Activated B cell treated with CpG ODN at 0.5 μM for 24 hours (primary cell): Measurements from ENCODE around the gene MRPS23. TPM values are rescaled to one million over a fixed set of nuclear protein-coding genes. Genes with fewer than 3 reads are reported as not detected.

Experiments used
- ATAC-seq: fragments of 200-7000 bp; cut with Tn5 transposase; one replicate; pipeline ENCODE4 v1.10.0; 2021; ENCODE audit warnings: low read depth, mild to moderate bottlenecking, moderate library complexity
- CTCF ChIA-PET: fragments of 350-600 bp; sonication (Branson Sonifier 250); formaldehyde crosslinking; loops from one replicate; lab custom pipeline; 2021; ENCODE audit warnings: antibody characterized with exemption; lab: Charles Lee
- POLR2A ChIA-PET: fragments of 350-600 bp; sonication (Branson Sonifier 250); formaldehyde crosslinking; loops from one replicate; lab custom pipeline; 2021; ENCODE audit warnings: antibody characterized with exemption; lab: Charles Lee
- DNase-seq: peaks from one replicate; pipeline ENCODE4 v3.0.0; 2022
- H3K27ac Mint-ChIP-seq: one replicate; pipeline ENCODE4 v1.8.0; 2020; ENCODE audit warnings: mixed read lengths
- H3K27me3 Mint-ChIP-seq: one replicate; pipeline ENCODE4 v1.8.0; 2021; ENCODE audit warnings: mixed read lengths
- H3K36me3 Mint-ChIP-seq: one replicate; pipeline ENCODE4 v1.8.0; 2021; ENCODE audit warnings: low read depth, mixed read lengths
- H3K4me1 Mint-ChIP-seq: one replicate; pipeline ENCODE4 v1.8.0; 2021; ENCODE audit warnings: mixed read lengths
- H3K4me3 Mint-ChIP-seq: one replicate; pipeline ENCODE4 v1.8.0; 2020; ENCODE audit warnings: mild to moderate bottlenecking, mixed read lengths
- H3K9me3 Mint-ChIP-seq: one replicate; pipeline ENCODE4 v1.8.0; 2020; ENCODE audit warnings: mixed read lengths
- intact Hi-C: fragments of 100-400 bp; cut with micrococcal nuclease; formaldehyde crosslinking; loops from one replicate; pipeline ENCODE4 v1.15.1; 2024
- total RNA-seq: library from RNA; stranded (reverse); gene quantifications from 2 replicates; pipeline ENCODE4 v1.2.3, GENCODE V29; 2022
- TF ChIP-seq, protein P1 (sequence below): fragments of 200-600 bp; IDR thresholded peaks from one replicate; pipeline ENCODE4 v1.8.0; 2022; ENCODE audit warnings: antibody characterized with exemption, mild to moderate bottlenecking

The MRPS23 gene
- total RNA-seq, 1 donor from 2014 or later: 37.9 TPM

DNA sequence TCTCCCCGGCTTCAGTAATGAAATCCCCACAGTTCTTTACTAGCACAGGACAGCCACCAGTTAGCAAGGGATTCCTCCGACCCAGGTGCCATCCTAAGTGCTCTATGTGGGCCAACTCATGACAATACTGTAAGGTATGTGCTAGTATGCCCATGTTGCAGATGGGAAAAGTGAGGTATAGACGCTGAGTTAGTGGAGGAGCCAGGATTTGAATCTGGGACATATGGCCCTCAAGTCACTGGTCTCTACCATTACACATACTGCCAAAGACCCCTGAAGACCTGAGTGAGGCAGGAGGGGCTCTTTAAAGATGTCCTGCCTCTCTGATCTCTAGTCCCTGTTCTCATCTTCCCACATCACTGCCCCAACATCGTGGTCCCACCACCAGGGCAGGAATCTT is 36.2 kb upstream of the MRPS23 start:
- CTCF ChIA-PET: no interaction called here
- ATAC-seq (no peak), DNase-seq (no peak)
- peaks cover 17% of the 10 kb centered on the region for H3K27me3 Mint-ChIP-seq
- TF ChIP-seq, protein P1, sequence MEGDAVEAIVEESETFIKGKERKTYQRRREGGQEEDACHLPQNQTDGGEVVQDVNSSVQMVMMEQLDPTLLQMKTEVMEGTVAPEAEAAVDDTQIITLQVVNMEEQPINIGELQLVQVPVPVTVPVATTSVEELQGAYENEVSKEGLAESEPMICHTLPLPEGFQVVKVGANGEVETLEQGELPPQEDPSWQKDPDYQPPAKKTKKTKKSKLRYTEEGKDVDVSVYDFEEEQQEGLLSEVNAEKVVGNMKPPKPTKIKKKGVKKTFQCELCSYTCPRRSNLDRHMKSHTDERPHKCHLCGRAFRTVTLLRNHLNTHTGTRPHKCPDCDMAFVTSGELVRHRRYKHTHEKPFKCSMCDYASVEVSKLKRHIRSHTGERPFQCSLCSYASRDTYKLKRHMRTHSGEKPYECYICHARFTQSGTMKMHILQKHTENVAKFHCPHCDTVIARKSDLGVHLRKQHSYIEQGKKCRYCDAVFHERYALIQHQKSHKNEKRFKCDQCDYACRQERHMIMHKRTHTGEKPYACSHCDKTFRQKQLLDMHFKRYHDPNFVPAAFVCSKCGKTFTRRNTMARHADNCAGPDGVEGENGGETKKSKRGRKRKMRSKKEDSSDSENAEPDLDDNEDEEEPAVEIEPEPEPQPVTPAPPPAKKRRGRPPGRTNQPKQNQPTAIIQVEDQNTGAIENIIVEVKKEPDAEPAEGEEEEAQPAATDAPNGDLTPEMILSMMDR: no peak
- intact Hi-C loops: no loop called here
- no peak overlapping the region for H3K27ac Mint-ChIP-seq
- H3K36me3 Mint-ChIP-seq: no peaks in the 10 kb centered on the region
- no peaks in the 10 kb centered on the region for H3K9me3 Mint-ChIP-seq
- POLR2A ChIA-PET: no interaction called here
- H3K4me1 Mint-ChIP-seq: no peaks in the 10 kb centered on the region
- no peak overlapping the region for H3K4me3 Mint-ChIP-seq

DNA sequence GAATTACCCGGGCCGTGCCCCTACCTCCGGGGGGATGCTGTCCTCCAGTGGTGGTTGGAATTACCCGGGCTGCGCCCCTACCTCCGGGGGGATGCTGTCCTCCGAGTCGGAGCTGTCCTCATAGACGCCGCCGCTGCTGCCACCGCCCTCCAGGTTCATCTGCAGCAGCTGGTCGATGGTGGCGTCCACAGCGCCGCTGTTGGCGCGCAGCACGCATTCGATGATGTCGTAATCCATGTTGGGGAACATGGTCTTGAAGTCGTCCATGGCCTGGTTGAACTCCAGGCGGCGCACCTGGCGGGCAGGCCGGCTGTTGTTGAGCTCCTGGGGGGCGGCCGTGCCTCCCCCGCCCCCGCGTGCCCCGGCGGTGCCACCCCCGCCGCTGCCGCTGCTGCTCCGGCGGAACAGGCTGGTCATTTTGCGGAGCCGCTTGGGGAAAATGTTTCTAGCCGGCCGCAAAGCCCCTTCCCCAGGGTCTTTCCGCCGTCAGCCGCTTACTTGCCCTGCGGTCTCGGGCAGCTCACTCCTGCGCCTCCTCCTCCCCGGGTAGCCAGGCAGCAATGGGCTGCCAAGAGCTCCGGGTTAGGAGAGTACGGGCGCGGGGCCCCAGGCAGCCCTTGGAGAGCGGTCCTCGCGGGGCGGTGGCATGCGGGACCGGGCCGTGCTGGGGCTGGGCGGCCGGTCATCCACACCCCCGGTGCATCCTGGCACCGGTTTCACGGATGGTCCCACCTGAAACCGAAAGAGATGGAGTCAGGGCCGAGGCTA is 35.5 kb upstream of the MRPS23 start:
- Mint-ChIP-seq H3K36me3 (no peaks in the 10 kb centered on the region), H3K4me3 (no peak overlapping the region), H3K27me3 (peaks cover 17% of the 10 kb centered on the region), H3K9me3 (no peaks in the 10 kb centered on the region), H3K4me1 (no peaks in the 10 kb centered on the region), H3K27ac (no peak overlapping the region)
- DNase-seq: no peak
- no peak for ATAC-seq
- intact Hi-C loops: no loop called here
- ChIA-PET POLR2A (no interaction called here), CTCF (no interaction called here)
- TF ChIP-seq, protein P1: no peak

DNA sequence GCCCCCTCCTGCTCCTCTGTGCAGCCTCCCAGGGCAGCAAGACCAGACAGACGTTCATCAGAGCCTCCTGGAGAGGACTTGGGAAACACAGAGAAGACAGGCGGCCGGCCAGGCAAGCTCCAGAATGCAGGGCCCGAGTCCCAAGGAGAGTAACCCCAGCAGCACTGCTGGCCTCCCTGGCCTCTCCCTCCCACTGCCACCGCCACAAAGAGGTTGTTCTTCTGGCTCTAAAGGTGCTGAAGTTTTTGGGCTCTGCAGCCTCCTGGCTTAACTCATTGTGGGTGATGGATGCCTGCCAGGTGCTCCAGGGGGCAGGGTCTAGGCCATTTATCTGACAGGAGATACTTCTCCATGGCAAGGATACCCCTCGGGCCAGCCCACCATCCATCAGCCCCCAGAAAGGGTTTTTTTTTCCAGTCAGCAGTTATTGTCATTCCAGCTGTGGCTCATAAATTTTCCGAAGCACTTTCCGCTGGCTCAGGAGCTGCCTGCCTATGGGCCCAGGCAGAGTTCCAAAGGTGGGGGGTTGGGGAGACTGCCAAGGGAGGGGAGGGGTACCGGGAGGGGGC is 32.0 kb upstream of the MRPS23 start:
- H3K9me3 Mint-ChIP-seq: no peaks in the 10 kb centered on the region
- POLR2A ChIA-PET: no interaction called here
- CTCF ChIA-PET: no interaction called here
- intact Hi-C loops: no loop called here
- no peak overlapping the region for H3K27ac Mint-ChIP-seq
- H3K27me3 Mint-ChIP-seq: peaks cover 38% of the 10 kb centered on the region
- TF ChIP-seq, protein P1: no peak
- DNase-seq: no peak
- ATAC-seq: no peak
- no peaks in the 10 kb centered on the region for H3K36me3 Mint-ChIP-seq
- no peaks in the 10 kb centered on the region for H3K4me1 Mint-ChIP-seq
- no peak overlapping the region for H3K4me3 Mint-ChIP-seq

DNA sequence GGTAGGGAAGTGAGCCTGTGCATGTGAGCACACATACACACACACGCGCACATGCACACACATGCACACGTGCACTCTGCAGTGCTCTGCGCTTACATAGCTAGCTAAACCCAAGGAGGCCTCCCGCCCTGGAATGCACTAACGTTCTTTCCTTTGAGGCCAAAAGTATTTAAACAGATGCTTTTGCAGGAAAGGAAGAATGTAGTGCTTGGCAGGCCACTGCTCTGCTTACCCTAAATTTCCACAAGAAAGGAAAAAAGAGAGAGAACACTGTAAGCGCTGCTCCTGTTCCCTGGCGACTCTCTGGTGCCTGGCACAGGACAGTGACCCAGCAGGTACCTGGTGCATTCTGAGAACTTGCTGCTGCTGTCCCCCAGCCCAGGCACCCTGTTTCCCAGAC is 31.3 kb upstream of the MRPS23 start:
- Mint-ChIP-seq H3K27me3 (peaks cover 44% of the 10 kb centered on the region), H3K36me3 (no peaks in the 10 kb centered on the region), H3K9me3 (no peaks in the 10 kb centered on the region), H3K27ac (no peak overlapping the region), H3K4me3 (no peak overlapping the region), H3K4me1 (no peaks in the 10 kb centered on the region)
- no peak for ATAC-seq
- TF ChIP-seq, protein P1: no peak
- DNase-seq: no peak
- CTCF ChIA-PET: no interaction called here
- intact Hi-C loops: no loop called here
- POLR2A ChIA-PET: no interaction called here

DNA sequence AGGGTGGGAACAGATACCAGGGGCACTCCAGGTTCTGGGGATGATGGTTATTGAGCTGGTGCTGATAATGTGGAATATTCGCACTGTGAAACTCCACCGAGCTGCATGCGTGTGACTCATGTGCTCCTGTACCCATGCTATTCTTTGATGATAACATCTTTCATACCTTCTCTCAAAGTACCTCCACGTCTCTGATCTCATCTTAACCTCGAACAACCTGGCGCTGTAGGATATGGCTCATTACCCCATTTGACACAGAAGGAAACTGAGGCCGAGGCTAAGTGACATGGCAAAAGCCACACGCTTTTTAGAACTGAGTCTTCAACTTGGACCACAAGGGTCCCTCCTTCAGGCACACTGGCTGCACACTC is 30.2 kb upstream of the MRPS23 start:
- TF ChIP-seq, protein P1: no peak
- intact Hi-C loops: no loop called here
- Mint-ChIP-seq H3K4me3 (no peak overlapping the region), H3K36me3 (no peaks in the 10 kb centered on the region), H3K9me3 (no peaks in the 10 kb centered on the region), H3K4me1 (peaks cover under 1% of the 10 kb centered on the region), H3K27me3 (peaks cover 48% of the 10 kb centered on the region), H3K27ac (no peak overlapping the region)
- DNase-seq (no peak), ATAC-seq (no peak)
- ChIA-PET POLR2A (no interaction called here), CTCF (no interaction called here)
